Neural crest cell (in vitro differentiated cells): ENCODE data around the gene TRAPPC3L. TPM values are rescaled to one million over a fixed set of nuclear protein-coding genes. Genes with fewer than 3 reads are reported as not detected.

ENCODE experiments used
- DNase-seq: peaks from one replicate; pipeline ENCODE4 v3.0.0; 2021; ENCODE audit warnings: low read depth, mixed read lengths, low spot score
- H3K27ac Mint-ChIP-seq: one replicate; pipeline ENCODE4 v1.8.0; 2021; ENCODE audit warnings: mild to moderate bottlenecking, mixed read lengths; ENCODE audit not compliant: unreplicated experiment
- H3K27me3 Mint-ChIP-seq: 2 replicates; pipeline ENCODE4 v1.8.0; 2021; ENCODE audit warnings: low read depth, mild to moderate bottlenecking, mixed read lengths
- H3K36me3 Mint-ChIP-seq: 2 replicates; pipeline ENCODE4 v1.8.0; 2021; ENCODE audit warnings: low read depth, mild to moderate bottlenecking, mixed read lengths
- H3K4me1 Mint-ChIP-seq: 2 replicates; pipeline ENCODE4 v1.8.0; 2021; ENCODE audit warnings: mixed read lengths
- H3K4me3 Mint-ChIP-seq: one replicate; pipeline ENCODE4 v1.8.0; 2021; ENCODE audit warnings: mild to moderate bottlenecking, mixed read lengths
- H3K9me3 Mint-ChIP-seq: 2 replicates; pipeline ENCODE4 v1.8.0; 2021; ENCODE audit warnings: mixed read lengths
- total RNA-seq: library from RNA; stranded (reverse); gene quantifications from 2 replicates; pipeline ENCODE4 v1.2.1, GENCODE V29; 2021
- TF ChIP-seq, protein P1 (sequence below): fragments of 200-600 bp; sonication (generic); conservative IDR thresholded peaks from 2 replicates; pipeline ENCODE4 v1.5.0; 2021; ENCODE audit warnings: antibody characterized with exemption, mild to moderate bottlenecking

TRAPPC3L gene
- total RNA-seq, 1 donor from 2014 or later = not detected

DNA sequence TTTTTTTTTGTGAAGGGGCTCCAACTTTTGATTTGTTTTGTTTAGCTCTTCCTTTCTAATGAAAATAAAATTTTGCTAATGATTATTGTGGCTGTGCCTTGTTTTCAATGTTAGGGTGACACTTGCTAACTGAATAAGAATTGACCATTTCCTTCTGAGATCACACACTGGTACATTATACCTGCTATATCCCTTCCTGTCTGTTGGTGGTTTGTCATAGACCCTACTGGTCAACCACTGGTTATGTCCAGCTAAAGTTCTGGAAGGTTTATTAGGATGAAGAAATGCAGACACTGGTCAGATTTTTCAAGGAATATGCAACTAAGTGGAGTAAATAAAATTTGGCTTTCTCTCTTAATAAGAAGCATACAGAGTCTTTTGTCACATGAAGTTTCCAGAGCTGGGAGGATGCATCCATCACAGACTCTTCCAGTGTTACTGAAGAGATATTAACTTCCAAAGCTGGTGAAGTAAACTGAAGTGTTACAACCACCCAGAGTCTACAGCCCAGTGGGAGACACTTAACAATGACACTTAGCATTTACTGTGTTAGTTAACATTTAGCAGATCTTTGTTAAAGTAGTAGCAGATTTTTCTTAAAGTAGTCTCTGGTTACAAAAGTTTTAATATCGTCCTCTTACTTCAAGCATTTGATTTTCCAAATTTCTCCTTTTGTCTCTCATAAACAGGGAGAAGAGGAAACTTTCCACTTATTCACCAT is 53.7 kb downstream of the TRAPPC3L start:
- Mint-ChIP-seq H3K4me1 (peaks cover 8% of the 10 kb centered on the region), H3K27me3 (no peaks in the 10 kb centered on the region), H3K36me3 (peaks cover 6% of the 10 kb centered on the region), H3K27ac (no peak overlapping the region), H3K4me3 (no peak overlapping the region), H3K9me3 (peaks cover 17% of the 10 kb centered on the region)
- DNase-seq = no peak
- TF ChIP-seq, protein P1, sequence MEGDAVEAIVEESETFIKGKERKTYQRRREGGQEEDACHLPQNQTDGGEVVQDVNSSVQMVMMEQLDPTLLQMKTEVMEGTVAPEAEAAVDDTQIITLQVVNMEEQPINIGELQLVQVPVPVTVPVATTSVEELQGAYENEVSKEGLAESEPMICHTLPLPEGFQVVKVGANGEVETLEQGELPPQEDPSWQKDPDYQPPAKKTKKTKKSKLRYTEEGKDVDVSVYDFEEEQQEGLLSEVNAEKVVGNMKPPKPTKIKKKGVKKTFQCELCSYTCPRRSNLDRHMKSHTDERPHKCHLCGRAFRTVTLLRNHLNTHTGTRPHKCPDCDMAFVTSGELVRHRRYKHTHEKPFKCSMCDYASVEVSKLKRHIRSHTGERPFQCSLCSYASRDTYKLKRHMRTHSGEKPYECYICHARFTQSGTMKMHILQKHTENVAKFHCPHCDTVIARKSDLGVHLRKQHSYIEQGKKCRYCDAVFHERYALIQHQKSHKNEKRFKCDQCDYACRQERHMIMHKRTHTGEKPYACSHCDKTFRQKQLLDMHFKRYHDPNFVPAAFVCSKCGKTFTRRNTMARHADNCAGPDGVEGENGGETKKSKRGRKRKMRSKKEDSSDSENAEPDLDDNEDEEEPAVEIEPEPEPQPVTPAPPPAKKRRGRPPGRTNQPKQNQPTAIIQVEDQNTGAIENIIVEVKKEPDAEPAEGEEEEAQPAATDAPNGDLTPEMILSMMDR = no peak

DNA sequence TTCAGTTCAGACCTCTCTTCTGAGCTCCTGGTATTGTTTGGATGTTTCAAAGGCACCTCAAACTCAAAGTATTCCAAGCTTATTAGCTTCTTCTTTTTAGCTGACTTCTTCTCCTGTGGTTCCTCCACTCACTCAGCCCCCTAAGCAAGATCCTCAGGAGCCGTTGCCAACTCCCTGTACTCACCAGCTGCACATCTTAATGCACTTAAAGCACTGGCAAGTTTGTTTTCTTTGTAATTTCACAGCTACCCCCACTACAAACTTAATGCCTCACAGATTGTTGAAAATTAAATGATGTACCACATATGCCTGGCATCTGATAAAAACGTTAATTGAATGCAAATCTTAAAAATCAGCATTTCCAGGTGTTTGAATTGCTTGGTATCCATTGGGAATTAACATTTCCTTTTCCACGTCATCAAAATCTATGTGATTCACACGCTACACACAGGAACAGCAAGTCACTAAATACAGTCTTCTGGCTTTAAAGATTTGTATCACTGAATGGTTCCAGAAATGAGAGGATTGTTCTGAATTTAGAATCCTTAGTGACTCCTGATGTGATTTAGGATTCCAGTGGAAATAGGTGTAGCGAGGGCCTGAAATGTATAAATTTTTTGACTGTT is 59.8 kb downstream of the TRAPPC3L start:
- peaks cover 8% of the 10 kb centered on the region for H3K36me3 Mint-ChIP-seq
- peaks cover 6% of the 10 kb centered on the region for H3K27me3 Mint-ChIP-seq
- DNase-seq = no peak
- H3K4me1 Mint-ChIP-seq = no peaks in the 10 kb centered on the region
- peaks cover 11% of the 10 kb centered on the region for H3K9me3 Mint-ChIP-seq
- no peak overlapping the region for H3K27ac Mint-ChIP-seq
- no peak overlapping the region for H3K4me3 Mint-ChIP-seq
- TF ChIP-seq, protein P1 = no peak

DNA sequence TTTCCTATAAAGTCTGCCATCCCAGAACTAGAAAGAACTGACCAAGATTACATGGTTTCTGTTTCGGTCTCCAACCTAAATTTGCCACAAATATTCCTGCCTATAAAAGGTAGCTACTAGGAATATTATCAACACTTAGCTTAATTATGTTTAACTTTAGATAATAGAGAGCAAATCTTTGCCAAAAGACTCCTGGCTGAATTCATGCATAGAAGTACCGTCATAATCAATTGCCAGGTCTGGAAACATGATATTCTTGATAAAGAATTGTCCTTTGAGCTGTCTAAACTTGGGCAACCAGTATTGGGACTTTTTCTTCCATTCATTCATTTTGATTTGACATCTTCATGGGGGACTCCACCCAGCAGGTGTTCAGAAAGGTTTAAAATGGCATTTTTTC is 61.9 kb downstream of the TRAPPC3L start:
- H3K4me3 Mint-ChIP-seq = no peak overlapping the region
- DNase-seq = no peak
- TF ChIP-seq, protein P1 = no peak
- no peaks in the 10 kb centered on the region for H3K4me1 Mint-ChIP-seq
- H3K9me3 Mint-ChIP-seq = peaks cover 2% of the 10 kb centered on the region
- no peak overlapping the region for H3K27ac Mint-ChIP-seq
- peaks cover 6% of the 10 kb centered on the region for H3K27me3 Mint-ChIP-seq
- H3K36me3 Mint-ChIP-seq = peaks cover 2% of the 10 kb centered on the region

DNA sequence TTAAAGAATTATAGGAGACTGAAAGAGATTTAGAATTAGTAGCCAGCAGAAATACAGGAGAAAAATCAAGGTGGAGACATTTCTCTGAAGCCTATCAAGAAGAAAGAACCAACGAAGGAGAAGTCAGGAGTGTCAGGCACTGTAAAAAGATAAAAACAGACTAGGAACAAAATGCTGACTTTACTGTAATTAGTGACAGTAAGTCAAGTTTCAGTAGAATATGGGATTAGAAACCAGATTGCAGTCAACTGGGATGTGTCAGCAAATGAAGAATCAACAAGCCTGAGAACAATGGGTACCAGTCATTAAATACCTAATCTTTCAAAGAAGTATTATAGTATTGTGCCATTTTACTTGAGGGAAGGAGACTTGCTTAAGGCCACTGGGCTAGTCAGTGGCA is 62.7 kb downstream of the TRAPPC3L start:
- Mint-ChIP-seq H3K36me3 (peaks cover 2% of the 10 kb centered on the region), H3K4me1 (no peaks in the 10 kb centered on the region), H3K27me3 (peaks cover 6% of the 10 kb centered on the region), H3K27ac (no peak overlapping the region), H3K4me3 (no peak overlapping the region), H3K9me3 (peaks cover 2% of the 10 kb centered on the region)
- DNase-seq = no peak
- TF ChIP-seq, protein P1 = no peak

DNA sequence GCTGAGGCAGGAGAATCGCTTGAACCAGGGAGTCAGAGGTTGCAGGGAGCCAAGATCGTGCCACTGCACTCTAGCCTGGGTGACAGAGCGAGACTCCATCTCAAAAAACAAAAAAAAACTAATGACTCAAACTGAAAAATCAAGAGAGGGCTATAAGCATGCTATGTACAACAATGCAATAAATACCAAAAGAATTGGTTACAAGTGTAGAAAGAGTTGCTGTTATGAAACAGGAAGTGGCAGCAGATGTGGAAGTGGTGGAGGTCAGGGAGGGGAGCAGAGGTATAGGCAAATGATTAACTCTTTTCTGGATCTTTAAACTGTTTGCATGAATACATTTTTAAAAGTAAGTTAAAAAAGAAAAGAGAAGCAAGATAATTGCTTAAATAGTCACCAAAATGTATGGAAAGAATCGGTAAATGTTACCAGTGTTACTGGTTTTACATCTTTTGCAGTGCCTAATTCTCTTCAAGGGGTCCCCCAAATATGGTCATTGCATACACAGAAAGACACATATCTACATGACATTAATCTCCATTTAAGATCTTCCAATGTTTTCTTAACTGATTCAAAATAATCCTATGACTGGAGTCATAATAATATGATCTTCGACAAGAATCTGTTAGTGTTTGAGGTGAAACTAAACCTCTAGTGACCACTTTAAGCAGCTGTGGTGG is 69.3 kb downstream of the TRAPPC3L start:
- no peak for DNase-seq
- Mint-ChIP-seq H3K4me3 (no peak overlapping the region), H3K36me3 (no peaks in the 10 kb centered on the region), H3K9me3 (no peaks in the 10 kb centered on the region), H3K27me3 (no peaks in the 10 kb centered on the region), H3K4me1 (no peaks in the 10 kb centered on the region), H3K27ac (no peak overlapping the region)
- TF ChIP-seq, protein P1 = no peak
